ENCODE measurements around the gene FOXP1. TPM values are rescaled to one million over a fixed set of nuclear protein-coding genes. Genes with fewer than 3 reads are reported as not detected.

The FOXP1 gene
- total RNA-seq, 1 donor from 2014 or later, result 26.1 TPM

DNA sequence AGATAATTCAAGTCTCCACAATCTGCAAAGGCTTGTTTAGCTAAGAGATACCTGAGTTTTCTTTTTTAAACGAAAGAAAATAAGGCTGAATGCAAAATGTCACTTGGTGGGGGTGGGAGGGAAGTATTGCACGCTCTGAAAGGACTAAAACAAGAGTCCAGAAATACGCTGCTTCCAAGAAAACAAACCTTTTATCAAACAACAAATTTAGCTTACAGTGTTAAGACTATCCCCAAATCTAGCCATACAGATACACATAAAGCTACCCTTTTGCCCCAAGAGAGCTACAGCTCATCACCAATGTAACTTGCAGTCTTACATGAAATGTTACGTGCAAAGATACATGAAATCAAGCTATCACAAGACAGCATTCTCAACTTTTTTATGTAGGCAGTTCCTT, 522.5 kb downstream of the FOXP1 start:
- no peak for DNase-seq (ENCODE audit: low read depth)
- TF ChIP-seq, protein P1, sequence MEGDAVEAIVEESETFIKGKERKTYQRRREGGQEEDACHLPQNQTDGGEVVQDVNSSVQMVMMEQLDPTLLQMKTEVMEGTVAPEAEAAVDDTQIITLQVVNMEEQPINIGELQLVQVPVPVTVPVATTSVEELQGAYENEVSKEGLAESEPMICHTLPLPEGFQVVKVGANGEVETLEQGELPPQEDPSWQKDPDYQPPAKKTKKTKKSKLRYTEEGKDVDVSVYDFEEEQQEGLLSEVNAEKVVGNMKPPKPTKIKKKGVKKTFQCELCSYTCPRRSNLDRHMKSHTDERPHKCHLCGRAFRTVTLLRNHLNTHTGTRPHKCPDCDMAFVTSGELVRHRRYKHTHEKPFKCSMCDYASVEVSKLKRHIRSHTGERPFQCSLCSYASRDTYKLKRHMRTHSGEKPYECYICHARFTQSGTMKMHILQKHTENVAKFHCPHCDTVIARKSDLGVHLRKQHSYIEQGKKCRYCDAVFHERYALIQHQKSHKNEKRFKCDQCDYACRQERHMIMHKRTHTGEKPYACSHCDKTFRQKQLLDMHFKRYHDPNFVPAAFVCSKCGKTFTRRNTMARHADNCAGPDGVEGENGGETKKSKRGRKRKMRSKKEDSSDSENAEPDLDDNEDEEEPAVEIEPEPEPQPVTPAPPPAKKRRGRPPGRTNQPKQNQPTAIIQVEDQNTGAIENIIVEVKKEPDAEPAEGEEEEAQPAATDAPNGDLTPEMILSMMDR (conservative IDR thresholded peaks at IDR 0.05; ENCODE audit: low read depth, low read length), result no peak
- H3K4me3 ChIP-seq (ENCODE audit: low read depth, low read length), result no peak overlapping the region

GRCh38 chr3:71060536-71060935, 523.0 kb downstream of the FOXP1 start:
- H3K4me3 ChIP-seq (ENCODE audit: low read depth, low read length), result no peak overlapping the region
- DNase-seq (ENCODE audit: low read depth), result no peak
- TF ChIP-seq, protein P1 (conservative IDR thresholded peaks at IDR 0.05; ENCODE audit: low read depth, low read length), result no peak

GRCh38 chr3:71057526-71057894, 526.0 kb downstream of the FOXP1 start:
- H3K4me3 ChIP-seq (ENCODE audit: low read depth, low read length), result no peak overlapping the region
- no peak for DNase-seq (ENCODE audit: low read depth)
- TF ChIP-seq, protein P1 (conservative IDR thresholded peaks at IDR 0.05; ENCODE audit: low read depth, low read length), result no peak

DNA sequence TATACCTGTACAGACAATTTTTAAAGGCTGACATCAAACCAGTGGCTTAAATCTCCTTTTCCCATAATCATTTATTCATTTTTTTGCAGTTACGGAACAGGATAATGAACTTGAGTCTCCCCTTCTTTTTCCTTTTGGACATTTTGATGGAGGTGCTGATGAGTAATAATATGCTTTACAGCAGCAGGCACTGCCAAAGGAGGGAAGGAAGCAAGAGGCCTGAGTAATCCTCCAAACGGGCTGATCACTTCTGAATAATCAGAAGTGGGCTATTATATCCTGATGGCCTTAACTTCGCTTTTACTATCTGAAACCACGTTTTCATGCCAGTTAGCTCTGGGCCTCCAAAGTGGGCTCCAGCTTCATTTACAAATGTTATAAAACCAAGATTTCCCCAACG, 527.2 kb downstream of the FOXP1 start:
- no peak overlapping the region for H3K4me3 ChIP-seq (ENCODE audit: low read depth, low read length)
- no peak for DNase-seq (ENCODE audit: low read depth)
- TF ChIP-seq, protein P1 (conservative IDR thresholded peaks at IDR 0.05; ENCODE audit: low read depth, low read length), result no peak

GRCh38 chr3:71055257-71056001, 528.1 kb downstream of the FOXP1 start:
- DNase-seq (ENCODE audit: low read depth), result no peak
- H3K4me3 ChIP-seq (ENCODE audit: low read depth, low read length), result no peak overlapping the region
- TF ChIP-seq, protein P1 (conservative IDR thresholded peaks at IDR 0.05; ENCODE audit: low read depth, low read length), result no peak

GRCh38 chr3:71054312-71054711, 529.2 kb downstream of the FOXP1 start:
- no peak for DNase-seq (ENCODE audit: low read depth)
- H3K4me3 ChIP-seq (ENCODE audit: low read depth, low read length), result no peak overlapping the region
- TF ChIP-seq, protein P1 (conservative IDR thresholded peaks at IDR 0.05; ENCODE audit: low read depth, low read length), result no peak

DNA sequence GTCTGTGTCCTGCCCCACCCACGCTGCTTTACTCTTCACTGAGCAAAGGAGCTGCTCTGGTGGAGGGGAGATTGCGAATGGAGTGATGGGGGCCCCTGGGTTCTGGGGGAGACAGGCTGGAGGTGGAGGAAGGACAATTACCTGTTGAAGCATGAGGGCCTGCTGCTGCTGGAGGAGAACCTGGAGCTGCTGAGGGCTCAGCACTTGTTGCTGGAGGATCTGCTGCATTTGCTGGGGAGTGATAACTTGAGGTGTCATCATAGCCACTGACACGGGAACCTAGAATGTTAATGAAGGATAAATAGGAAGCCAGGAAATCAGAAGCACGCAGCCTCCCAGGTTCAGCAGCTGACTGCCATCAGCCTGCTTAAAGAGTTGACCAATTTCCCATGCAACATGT, 530.0 kb downstream of the FOXP1 start:
- DNase-seq (ENCODE audit: low read depth), result no peak
- TF ChIP-seq, protein P1 (conservative IDR thresholded peaks at IDR 0.05; ENCODE audit: low read depth, low read length), result no peak
- no peak overlapping the region for H3K4me3 ChIP-seq (ENCODE audit: low read depth, low read length)
